Neural crest cell (in vitro differentiated cells): Measurements from ENCODE around the gene PPM1B. TPM values are rescaled to one million over a fixed set of nuclear protein-coding genes. Genes with fewer than 3 reads are reported as not detected.

Source experiments
- DNase-seq: peaks from one replicate; pipeline ENCODE4 v3.0.0; 2021; ENCODE audit warnings: low read depth, mixed read lengths, low spot score
- H3K27ac Mint-ChIP-seq: one replicate; pipeline ENCODE4 v1.8.0; 2021; ENCODE audit warnings: mild to moderate bottlenecking, mixed read lengths; ENCODE audit not compliant: unreplicated experiment
- H3K27me3 Mint-ChIP-seq: 2 replicates; pipeline ENCODE4 v1.8.0; 2021; ENCODE audit warnings: low read depth, mild to moderate bottlenecking, mixed read lengths
- H3K36me3 Mint-ChIP-seq: 2 replicates; pipeline ENCODE4 v1.8.0; 2021; ENCODE audit warnings: low read depth, mild to moderate bottlenecking, mixed read lengths
- H3K4me1 Mint-ChIP-seq: 2 replicates; pipeline ENCODE4 v1.8.0; 2021; ENCODE audit warnings: mixed read lengths
- H3K4me3 Mint-ChIP-seq: one replicate; pipeline ENCODE4 v1.8.0; 2021; ENCODE audit warnings: mild to moderate bottlenecking, mixed read lengths
- H3K9me3 Mint-ChIP-seq: 2 replicates; pipeline ENCODE4 v1.8.0; 2021; ENCODE audit warnings: mixed read lengths
- total RNA-seq: library from RNA; stranded (reverse); gene quantifications from 2 replicates; pipeline ENCODE4 v1.2.1, GENCODE V29; 2021
- TF ChIP-seq, protein P1 (sequence below): fragments of 200-600 bp; sonication (generic); conservative IDR thresholded peaks from 2 replicates; pipeline ENCODE4 v1.5.0; 2021; ENCODE audit warnings: antibody characterized with exemption, mild to moderate bottlenecking

The PPM1B gene
- total RNA-seq, 1 donor from 2014 or later, result 37.4 TPM

- no peak overlapping the region for H3K27ac Mint-ChIP-seq
- TF ChIP-seq, protein P1, sequence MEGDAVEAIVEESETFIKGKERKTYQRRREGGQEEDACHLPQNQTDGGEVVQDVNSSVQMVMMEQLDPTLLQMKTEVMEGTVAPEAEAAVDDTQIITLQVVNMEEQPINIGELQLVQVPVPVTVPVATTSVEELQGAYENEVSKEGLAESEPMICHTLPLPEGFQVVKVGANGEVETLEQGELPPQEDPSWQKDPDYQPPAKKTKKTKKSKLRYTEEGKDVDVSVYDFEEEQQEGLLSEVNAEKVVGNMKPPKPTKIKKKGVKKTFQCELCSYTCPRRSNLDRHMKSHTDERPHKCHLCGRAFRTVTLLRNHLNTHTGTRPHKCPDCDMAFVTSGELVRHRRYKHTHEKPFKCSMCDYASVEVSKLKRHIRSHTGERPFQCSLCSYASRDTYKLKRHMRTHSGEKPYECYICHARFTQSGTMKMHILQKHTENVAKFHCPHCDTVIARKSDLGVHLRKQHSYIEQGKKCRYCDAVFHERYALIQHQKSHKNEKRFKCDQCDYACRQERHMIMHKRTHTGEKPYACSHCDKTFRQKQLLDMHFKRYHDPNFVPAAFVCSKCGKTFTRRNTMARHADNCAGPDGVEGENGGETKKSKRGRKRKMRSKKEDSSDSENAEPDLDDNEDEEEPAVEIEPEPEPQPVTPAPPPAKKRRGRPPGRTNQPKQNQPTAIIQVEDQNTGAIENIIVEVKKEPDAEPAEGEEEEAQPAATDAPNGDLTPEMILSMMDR, result no peak
- peaks cover 10% of the 10 kb centered on the region for H3K4me1 Mint-ChIP-seq
Measured at GRCh38 chr2:44189104-44189503, 20.4 kb downstream of the PPM1B start.

GRCh38 chr2:44190526-44190925 is 21.9 kb downstream of the PPM1B start:
- Mint-ChIP-seq H3K4me3 (no peak overlapping the region), H3K27ac (no peak overlapping the region), H3K9me3 (no peaks in the 10 kb centered on the region), H3K27me3 (no peaks in the 10 kb centered on the region), H3K36me3 (peaks cover under 1% of the 10 kb centered on the region), H3K4me1 (peaks cover 5% of the 10 kb centered on the region)
- no peak for DNase-seq
- TF ChIP-seq, protein P1, result no peak

More at GRCh38 chr2:44189104-44189503, 20.4 kb downstream of the PPM1B start:
- Mint-ChIP-seq H3K27me3 (no peaks in the 10 kb centered on the region), H3K9me3 (no peaks in the 10 kb centered on the region), H3K36me3 (no peaks in the 10 kb centered on the region), H3K4me3 (no peak overlapping the region)
- DNase-seq, result no peak

GRCh38 chr2:44191739-44192138 is 23.1 kb downstream of the PPM1B start:
- no peaks in the 10 kb centered on the region for H3K9me3 Mint-ChIP-seq
- no peak for DNase-seq
- no peaks in the 10 kb centered on the region for H3K27me3 Mint-ChIP-seq
- TF ChIP-seq, protein P1, result no peak
- no peak overlapping the region for H3K4me3 Mint-ChIP-seq
- peaks cover 5% of the 10 kb centered on the region for H3K4me1 Mint-ChIP-seq
- peaks cover 2% of the 10 kb centered on the region for H3K36me3 Mint-ChIP-seq
- H3K27ac Mint-ChIP-seq, result peak overlapping the region; percentile 48

DNA sequence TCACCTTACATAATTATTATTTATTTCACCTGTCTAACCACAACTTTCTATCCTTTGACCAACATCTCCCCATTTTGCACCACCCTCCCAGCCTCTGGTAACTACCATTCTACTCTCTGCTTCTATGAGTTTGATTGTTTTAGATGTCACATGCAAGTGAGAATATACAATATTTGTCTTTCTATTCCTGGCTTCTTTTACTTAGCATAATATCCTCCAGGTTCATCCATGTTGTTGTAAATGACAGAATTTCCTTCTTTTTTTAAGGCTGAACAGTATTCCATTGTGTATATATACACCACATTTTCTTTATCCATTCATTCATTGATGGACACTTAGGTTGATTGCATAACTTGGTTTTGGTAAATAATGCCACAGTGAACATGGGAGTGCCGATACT is 24.0 kb downstream of the PPM1B start:
- Mint-ChIP-seq H3K4me3 (no peak overlapping the region), H3K9me3 (no peaks in the 10 kb centered on the region), H3K27me3 (no peaks in the 10 kb centered on the region), H3K27ac (no peak overlapping the region), H3K4me1 (peaks cover 5% of the 10 kb centered on the region), H3K36me3 (peaks cover 2% of the 10 kb centered on the region)
- DNase-seq, result no peak
- TF ChIP-seq, protein P1, result no peak

DNA sequence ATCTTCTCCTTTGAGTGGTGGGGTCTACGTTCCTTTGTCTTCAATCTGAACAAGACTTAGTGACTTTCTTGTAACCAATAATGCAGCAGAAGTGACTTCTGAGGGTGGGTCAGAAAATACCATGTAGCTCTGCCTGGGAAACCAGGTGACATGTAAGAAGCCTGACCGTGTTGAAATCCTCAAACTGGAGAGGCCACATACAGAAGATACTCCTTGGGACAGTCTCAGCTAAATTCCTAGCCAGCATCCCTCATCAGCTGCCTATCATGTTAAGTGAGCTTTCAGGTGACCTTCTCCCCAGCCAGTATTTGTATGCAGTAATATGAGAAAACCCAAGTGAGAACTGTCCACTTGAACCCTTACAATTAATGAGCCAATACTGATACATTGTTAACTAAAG is 27.0 kb downstream of the PPM1B start:
- TF ChIP-seq, protein P1, result no peak
- Mint-ChIP-seq H3K4me1 (peaks cover 5% of the 10 kb centered on the region), H3K27ac (no peak overlapping the region), H3K36me3 (peaks cover 2% of the 10 kb centered on the region), H3K4me3 (no peak overlapping the region), H3K27me3 (no peaks in the 10 kb centered on the region), H3K9me3 (no peaks in the 10 kb centered on the region)
- DNase-seq, result no peak

DNA sequence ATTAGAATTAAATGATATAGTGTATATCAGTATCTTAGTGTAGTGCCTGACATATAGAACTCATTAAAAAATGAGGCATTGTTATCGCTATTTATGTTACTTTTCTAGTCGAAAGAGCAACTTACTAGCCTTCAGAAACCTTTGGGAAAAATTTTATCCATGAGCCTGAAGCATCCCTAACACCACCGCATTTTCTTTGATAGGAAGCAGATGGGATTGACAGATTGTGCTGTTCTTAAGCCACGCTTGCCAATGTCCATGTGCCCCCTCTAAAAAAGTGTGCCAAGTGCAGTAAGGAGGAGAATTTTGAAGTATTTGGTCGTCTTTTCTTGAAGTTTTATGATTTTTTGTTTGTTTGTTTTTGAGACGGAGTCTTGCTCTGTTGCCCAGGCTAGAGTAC is 29.1 kb downstream of the PPM1B start:
- H3K27ac Mint-ChIP-seq, result no peak overlapping the region

More for the DNA sequence above, 29.1 kb downstream of the PPM1B start:
- Mint-ChIP-seq H3K27me3 (no peaks in the 10 kb centered on the region), H3K4me3 (no peak overlapping the region), H3K36me3 (peaks cover 6% of the 10 kb centered on the region), H3K9me3 (no peaks in the 10 kb centered on the region), H3K4me1 (peaks cover under 1% of the 10 kb centered on the region)
- TF ChIP-seq, protein P1, result no peak
- DNase-seq, result no peak
